ENCODE results near the gene CBX8. TPM values are rescaled to one million over a fixed set of nuclear protein-coding genes. Genes with fewer than 3 reads are reported as not detected.

Gene CBX8
- polyA plus RNA-seq, 3 donors = 0.51 to 2.5 (median 2.5) TPM

DNA sequence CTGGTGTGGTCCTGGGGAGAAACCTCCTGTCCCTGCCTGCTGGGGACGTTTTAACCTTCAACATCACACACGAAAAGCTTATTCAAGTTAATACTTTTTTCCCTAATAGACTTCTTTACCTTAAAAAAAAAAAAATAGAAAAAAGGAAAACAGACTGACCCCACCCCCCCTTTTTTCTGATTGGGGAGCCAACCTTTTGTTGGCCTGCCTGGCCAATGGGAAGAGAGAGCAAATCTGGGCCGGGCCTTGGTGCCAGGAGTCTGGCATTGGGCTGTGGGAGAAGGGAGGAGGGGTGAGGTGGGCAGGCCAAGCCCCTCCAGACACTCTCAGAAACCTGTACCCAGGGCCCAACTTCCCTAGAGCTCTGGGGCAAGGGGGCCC, 3.0 kb downstream of the CBX8 start:
- intact Hi-C loops (cut with micrococcal nuclease) = loop anchor here in 1 of 2 donors (5.0 kb wide), 2 partner anchors 123 to 198 kb away; no protein-coding TSS in a partner anchor
- H3K4me3 ChIP-seq (replicated peaks in 1 of 3; ENCODE audit: low read depth in 2 of 3, low read length in 3 of 3) = no peak overlapping the region

DNA sequence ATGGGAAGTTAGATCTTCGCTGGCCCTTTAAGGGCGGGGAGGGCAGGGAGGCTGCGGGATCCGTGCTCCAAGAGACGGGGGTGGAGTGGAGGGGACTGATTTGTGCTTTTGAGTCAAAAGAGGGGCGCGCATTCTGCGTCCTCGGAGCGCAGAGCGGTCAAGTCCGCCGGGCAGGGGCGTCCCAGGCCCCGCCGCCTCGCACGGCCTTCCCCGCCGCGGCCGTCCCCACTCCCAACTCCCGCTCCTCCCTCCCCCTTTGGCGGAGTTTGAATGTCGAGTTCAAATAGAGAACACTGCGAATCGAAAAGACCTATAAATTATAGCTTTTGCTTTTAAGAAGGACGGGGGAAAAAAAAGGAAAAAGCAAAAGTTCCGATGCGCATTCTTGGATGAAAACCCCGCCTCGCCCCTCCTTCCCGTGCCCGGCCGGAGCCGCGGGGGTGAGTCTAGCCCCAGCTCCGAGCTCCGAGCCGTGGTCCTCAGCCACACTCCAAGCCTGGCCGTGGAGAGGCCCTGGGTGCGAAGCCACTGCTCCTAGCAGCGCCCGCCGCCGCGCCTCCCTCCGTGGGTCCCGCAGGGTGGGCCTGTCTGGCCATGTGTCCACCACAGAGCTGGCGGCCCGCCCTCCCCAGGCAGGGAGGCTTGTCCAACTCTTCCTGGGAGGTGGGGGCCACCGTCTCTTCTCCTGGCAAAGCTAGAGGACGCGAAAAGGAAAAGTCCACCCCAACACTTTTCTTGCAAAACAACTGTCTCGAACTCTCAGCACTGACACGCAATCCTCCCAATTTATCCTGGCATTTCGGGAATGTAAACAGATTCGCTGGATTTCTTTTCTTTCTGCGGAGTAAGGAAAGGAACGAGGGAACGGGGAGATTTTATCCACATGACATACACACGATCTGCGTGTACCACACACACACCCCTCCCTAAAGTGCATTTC, 3.6 kb downstream of the CBX8 start:
- Histone ChIP-seq H3K27ac (ENCODE audit: low read depth in 1 of 2, low read length in 2 of 2) (no peak overlapping the region), H3K9ac (ENCODE audit: insufficient read depth, low read length, poor library complexity, severe bottlenecking) (no peak overlapping the region), H3K36me3 (replicated peaks in 1 of 2; ENCODE audit: control insufficient read depth in 1 of 2, insufficient read depth in 2 of 2, low read length in 2 of 2) (peaks cover 9% of the 10 kb centered on the region in 2 donors), H3K27me3 (ENCODE audit: control insufficient read depth in 2 of 2, insufficient read depth in 2 of 2, low read length in 2 of 2) (peaks cover 55 to 70% of the 10 kb centered on the region in 2 donors), H2AFZ (ENCODE audit: insufficient read depth, low read depth, low read length, poor library complexity, severe bottlenecking) (no peak overlapping the region), H3K4me1 (ENCODE audit: control insufficient read depth in 1 of 2, insufficient read depth in 2 of 2, low read length in 2 of 2) (peaks cover 33 to 42% of the 10 kb centered on the region in 2 donors), H3K4me3 (replicated peaks in 1 of 3; ENCODE audit: low read depth in 2 of 3, low read length in 3 of 3) (no peak overlapping the region), H3K79me2 (ENCODE audit: insufficient read depth, low read length) (peaks cover 3% of the 10 kb centered on the region), H3K9me3 (replicated peaks in 1 of 2; ENCODE audit: control insufficient read depth in 1 of 2, insufficient read depth in 1 of 2, low read length in 2 of 2) (peaks cover 11 to 16% of the 10 kb centered on the region in 2 donors), H3K4me2 (replicated peaks; ENCODE audit: extremely low read depth, low read length, poor library complexity, severe bottlenecking) (no peak overlapping the region), H4K20me1 (ENCODE audit: insufficient read depth, low read length) (peaks cover 39% of the 10 kb centered on the region)
- intact Hi-C loops (cut with micrococcal nuclease) = loop anchor here in 1 of 2 donors (5.0 kb wide), 2 partner anchors 124 to 199 kb away; no protein-coding TSS in a partner anchor
- peaks cover 53 to 73% (median 59%) of the 10 kb centered on the region in 3 donors for H3K27me3 Mint-ChIP-seq (ENCODE audit: low read depth in 3 of 3)
- H3K4me3 Mint-ChIP-seq = peak overlapping the region in 1 of 2 donors; percentile 79
- peaks cover 0 to 26% (median 6%) of the 10 kb centered on the region in 7 donors for H3K9me3 Mint-ChIP-seq
- 79% methylated on average over 35 of the region's 63 CpGs for WGBS (ENCODE audit: insufficient coverage)
- TF ChIP-seq, protein P1, sequence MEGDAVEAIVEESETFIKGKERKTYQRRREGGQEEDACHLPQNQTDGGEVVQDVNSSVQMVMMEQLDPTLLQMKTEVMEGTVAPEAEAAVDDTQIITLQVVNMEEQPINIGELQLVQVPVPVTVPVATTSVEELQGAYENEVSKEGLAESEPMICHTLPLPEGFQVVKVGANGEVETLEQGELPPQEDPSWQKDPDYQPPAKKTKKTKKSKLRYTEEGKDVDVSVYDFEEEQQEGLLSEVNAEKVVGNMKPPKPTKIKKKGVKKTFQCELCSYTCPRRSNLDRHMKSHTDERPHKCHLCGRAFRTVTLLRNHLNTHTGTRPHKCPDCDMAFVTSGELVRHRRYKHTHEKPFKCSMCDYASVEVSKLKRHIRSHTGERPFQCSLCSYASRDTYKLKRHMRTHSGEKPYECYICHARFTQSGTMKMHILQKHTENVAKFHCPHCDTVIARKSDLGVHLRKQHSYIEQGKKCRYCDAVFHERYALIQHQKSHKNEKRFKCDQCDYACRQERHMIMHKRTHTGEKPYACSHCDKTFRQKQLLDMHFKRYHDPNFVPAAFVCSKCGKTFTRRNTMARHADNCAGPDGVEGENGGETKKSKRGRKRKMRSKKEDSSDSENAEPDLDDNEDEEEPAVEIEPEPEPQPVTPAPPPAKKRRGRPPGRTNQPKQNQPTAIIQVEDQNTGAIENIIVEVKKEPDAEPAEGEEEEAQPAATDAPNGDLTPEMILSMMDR (IDR thresholded peaks at IDR 0.05) = no peak
- H3K27ac Mint-ChIP-seq = no peak overlapping the region
- peaks cover 27% of the 10 kb centered on the region for H3K4me1 Mint-ChIP-seq
- no peak for DNase-seq
- H3K36me3 Mint-ChIP-seq = peaks cover 12 to 19% of the 10 kb centered on the region in 2 donors

More for the DNA sequence above, 3.0 kb downstream of the CBX8 start:
- peaks cover 39% of the 10 kb centered on the region for H4K20me1 ChIP-seq (ENCODE audit: insufficient read depth, low read length)
- H3K27me3 Mint-ChIP-seq (ENCODE audit: low read depth in 3 of 3) = peaks cover 53 to 73% (median 59%) of the 10 kb centered on the region in 3 donors
- no peak overlapping the region for H3K27ac Mint-ChIP-seq
- peaks cover 0 to 26% (median 9%) of the 10 kb centered on the region in 7 donors for H3K9me3 Mint-ChIP-seq
- H3K4me3 Mint-ChIP-seq = peak overlapping the region in 1 of 2 donors; percentile 79
- H3K4me2 ChIP-seq (replicated peaks; ENCODE audit: extremely low read depth, low read length, poor library complexity, severe bottlenecking) = no peak overlapping the region
- H3K9me3 ChIP-seq (replicated peaks in 1 of 2; ENCODE audit: control insufficient read depth in 1 of 2, insufficient read depth in 1 of 2, low read length in 2 of 2) = peaks cover 11 to 16% of the 10 kb centered on the region in 2 donors
- peaks cover 12 to 24% of the 10 kb centered on the region in 2 donors for H3K36me3 Mint-ChIP-seq
- DNase-seq = no peak
- H3K9ac ChIP-seq (ENCODE audit: insufficient read depth, low read length, poor library complexity, severe bottlenecking) = no peak overlapping the region
- no CpG with 5 or more reads among the region's 3 CpGs for WGBS (ENCODE audit: insufficient coverage)
- TF ChIP-seq, protein P1 (IDR thresholded peaks at IDR 0.05) = no peak
- no peak overlapping the region for H2AFZ ChIP-seq (ENCODE audit: insufficient read depth, low read depth, low read length, poor library complexity, severe bottlenecking)
- no peak overlapping the region for H3K27ac ChIP-seq (ENCODE audit: low read depth in 1 of 2, low read length in 2 of 2)
- H3K27me3 ChIP-seq (ENCODE audit: control insufficient read depth in 2 of 2, insufficient read depth in 2 of 2, low read length in 2 of 2) = peaks cover 55 to 70% of the 10 kb centered on the region in 2 donors
- H3K4me1 Mint-ChIP-seq = peaks cover 34% of the 10 kb centered on the region
- peaks cover 40 to 49% of the 10 kb centered on the region in 2 donors for H3K4me1 ChIP-seq (ENCODE audit: control insufficient read depth in 1 of 2, insufficient read depth in 2 of 2, low read length in 2 of 2)
- peaks cover 3% of the 10 kb centered on the region for H3K79me2 ChIP-seq (ENCODE audit: insufficient read depth, low read length)
- H3K36me3 ChIP-seq (replicated peaks in 1 of 2; ENCODE audit: control insufficient read depth in 1 of 2, insufficient read depth in 2 of 2, low read length in 2 of 2) = peaks cover 9% of the 10 kb centered on the region in 2 donors
